Trophoblast cell (in vitro differentiated cells and primary cell): ENCODE results near the gene JOSD2.

Experiments
- DNase-seq, 2 donors: peaks; one replicate each; pipeline ENCODE4 v3.0.0-alpha.2; 2016
- H2AFZ ChIP-seq: 2 replicates; pipeline ENCODE4 v1.6.1; 2013; ENCODE audit warnings: low read length, moderate library complexity, mild to moderate bottlenecking; ENCODE audit not compliant: insufficient read depth, poor library complexity
- H2AK5ac ChIP-seq: 2 replicates; pipeline ENCODE4 v1.6.1; 2013; ENCODE audit warnings: mild to moderate bottlenecking, low read length
- H2BK120ac ChIP-seq: 2 replicates; pipeline ENCODE4 v1.6.1; 2013; ENCODE audit warnings: low read length, mild to moderate bottlenecking, moderate library complexity; ENCODE audit not compliant: insufficient read depth, poor library complexity
- H2BK12ac ChIP-seq: 2 replicates; pipeline ENCODE4 v1.6.1; 2013; ENCODE audit warnings: mild to moderate bottlenecking, low read length, moderate library complexity
- H2BK5ac ChIP-seq: 2 replicates; pipeline ENCODE4 v1.6.1; 2013; ENCODE audit warnings: low read length, low read depth, moderate library complexity, mild to moderate bottlenecking; ENCODE audit not compliant: poor library complexity
- H3K14ac ChIP-seq: 2 replicates; pipeline ENCODE4 v1.6.1; 2013; ENCODE audit warnings: mild to moderate bottlenecking, low read length
- H3K18ac ChIP-seq: 2 replicates; pipeline ENCODE4 v1.6.1; 2013; ENCODE audit warnings: mild to moderate bottlenecking, low read length
- H3K23ac ChIP-seq: 2 replicates; pipeline ENCODE4 v1.6.1; 2013; ENCODE audit warnings: low read length
- H3K27ac ChIP-seq: 2 replicates; pipeline ENCODE4 v1.5.1; 2013; ENCODE audit warnings: low read depth, mild to moderate bottlenecking, inconsistent platforms, low read length, moderate library complexity
- H3K27me3 ChIP-seq: 2 replicates; pipeline ENCODE4 v1.6.1; 2013; ENCODE audit warnings: inconsistent platforms, mild to moderate bottlenecking, low read length, moderate library complexity; ENCODE audit not compliant: insufficient read depth
- H3K36me3 ChIP-seq, 2 experiments: 1 replicate in 1 of 2; 2 replicates in 1 of 2; pipeline ENCODE4 v1.6.1; 2013; ENCODE audit warnings: low read length in 2 of 2, mild to moderate bottlenecking in 2 of 2, moderate library complexity in 1 of 2; ENCODE audit not compliant: insufficient read depth in 2 of 2, control insufficient read depth in 1 of 2
- H3K4ac ChIP-seq: 2 replicates; pipeline ENCODE4 v1.6.1; 2013; ENCODE audit warnings: low read depth, mild to moderate bottlenecking, low read length, moderate library complexity
- H3K4me1 ChIP-seq, 2 experiments: 1 replicate in 1 of 2; 2 replicates in 1 of 2; pipeline ENCODE4 v1.6.1; 2013; ENCODE audit warnings: low read length in 2 of 2, mild to moderate bottlenecking in 2 of 2, moderate library complexity in 1 of 2; ENCODE audit not compliant: insufficient read depth in 2 of 2, control insufficient read depth in 1 of 2
- H3K4me2 ChIP-seq: 2 replicates; pipeline ENCODE4 v1.6.1; 2013; ENCODE audit warnings: inconsistent platforms, mild to moderate bottlenecking, low read length, moderate library complexity
- H3K4me3 ChIP-seq: 2 replicates; pipeline ENCODE4 v1.5.1; 2013; ENCODE audit warnings: mild to moderate bottlenecking, low read depth, low read length, inconsistent platforms
- H3K79me1 ChIP-seq: one replicate; pipeline ENCODE4 v1.6.1; 2013; ENCODE audit warnings: low read length
- H3K79me2 ChIP-seq: 2 replicates; pipeline ENCODE4 v1.6.1; 2013; ENCODE audit warnings: low read length, mild to moderate bottlenecking; ENCODE audit not compliant: control insufficient read depth, insufficient read depth, poor library complexity
- H3K9ac ChIP-seq: 2 replicates; pipeline ENCODE4 v1.6.1; 2013; ENCODE audit warnings: mild to moderate bottlenecking, low read length
- H3K9me3 ChIP-seq: 2 replicates; pipeline ENCODE4 v1.6.1; 2013; ENCODE audit warnings: low read depth, mild to moderate bottlenecking, control low read depth, inconsistent platforms, low read length; ENCODE audit not compliant: insufficient read depth
- H4K12ac ChIP-seq: 2 replicates; pipeline ENCODE4 v1.6.1; 2013; ENCODE audit warnings: low read depth, mild to moderate bottlenecking, low read length, moderate library complexity
- H4K8ac ChIP-seq: 2 replicates; pipeline ENCODE4 v1.6.1; 2013; ENCODE audit warnings: low read depth, mild to moderate bottlenecking, low read length, moderate library complexity
- H4K91ac ChIP-seq: one replicate; pipeline ENCODE4 v1.6.1; 2013; ENCODE audit warnings: low read depth, mild to moderate bottlenecking, low read length, moderate library complexity
- WGBS: extraction: QIAGEN DNeasy Blood & Tissue Kit; methylation state at CpG from one replicate; pipeline ENCODE4 v1.1.7; 2013; ENCODE audit warnings: missing lambda C conversion rate; ENCODE audit not compliant: insufficient read length, insufficient coverage; ENCODE audit errors: extremely low coverage; 5-methylcytosine and 5-hydroxymethylcytosine counted together

The JOSD2 gene

GRCh38 chr19:50551034-50551714, 40.2 kb upstream of the JOSD2 start:
- H2BK120ac ChIP-seq: no peak overlapping the region
- peaks cover 32% of the 10 kb centered on the region for H3K27me3 ChIP-seq
- no peak overlapping the region for H3K4me2 ChIP-seq
- H4K8ac ChIP-seq: no peak overlapping the region
- no peak overlapping the region for H3K4ac ChIP-seq
- H2AFZ ChIP-seq: no peak overlapping the region
- no peak overlapping the region for H3K4me3 ChIP-seq
- H3K36me3 ChIP-seq: no peaks in the 10 kb centered on the region
- H3K23ac ChIP-seq: no peak overlapping the region
- no peak overlapping the region for H4K12ac ChIP-seq
- H3K9ac ChIP-seq: no peak overlapping the region
- no peak overlapping the region for H3K18ac ChIP-seq
- no peak overlapping the region for H2BK12ac ChIP-seq
- no peak overlapping the region for H3K27ac ChIP-seq
- H4K91ac ChIP-seq: no peak overlapping the region
- H3K14ac ChIP-seq: no peak overlapping the region
- no peaks in the 10 kb centered on the region for H3K79me1 ChIP-seq
- H3K4me1 ChIP-seq: no peaks in the 10 kb centered on the region
- H2BK5ac ChIP-seq: no peak overlapping the region
- H3K9me3 ChIP-seq: peaks cover 11% of the 10 kb centered on the region
- no peak overlapping the region for H2AK5ac ChIP-seq
- no peaks in the 10 kb centered on the region for H3K79me2 ChIP-seq
- DNase-seq: no peak
- WGBS: no CpG with 5 or more reads among the region's 32 CpGs

DNA sequence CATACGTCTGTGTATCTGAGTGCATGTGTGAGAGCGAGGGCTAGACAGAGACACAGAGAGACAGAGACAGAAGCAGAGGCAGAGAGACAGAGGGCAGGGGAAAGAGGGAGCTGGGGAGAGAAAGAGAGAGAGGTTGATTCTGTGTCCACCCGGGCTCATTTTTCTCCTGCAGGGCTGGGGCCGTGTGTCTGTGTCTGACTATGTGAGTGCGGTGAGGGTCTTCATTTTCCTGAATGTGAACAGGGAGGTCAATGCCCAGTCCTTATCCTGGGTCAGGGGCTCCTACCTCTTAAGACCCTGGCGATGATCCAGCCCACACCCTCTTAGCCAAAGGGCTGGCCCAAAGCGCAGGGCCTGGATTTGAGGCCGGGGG, 39.6 kb upstream of the JOSD2 start:
- H3K27ac ChIP-seq: no peak overlapping the region
- H3K23ac ChIP-seq: no peak overlapping the region
- peaks cover 32% of the 10 kb centered on the region for H3K27me3 ChIP-seq
- no peak overlapping the region for H2AK5ac ChIP-seq
- WGBS: no CpG with 5 or more reads among the region's 8 CpGs
- H3K4me3 ChIP-seq: no peak overlapping the region
- DNase-seq: no peak
- peaks cover 11% of the 10 kb centered on the region for H3K9me3 ChIP-seq
- no peak overlapping the region for H2BK12ac ChIP-seq
- no peaks in the 10 kb centered on the region for H3K4me1 ChIP-seq
- no peaks in the 10 kb centered on the region for H3K79me1 ChIP-seq
- H2AFZ ChIP-seq: no peak overlapping the region
- no peaks in the 10 kb centered on the region for H3K36me3 ChIP-seq
- no peak overlapping the region for H2BK5ac ChIP-seq
- no peak overlapping the region for H3K14ac ChIP-seq
- H3K4ac ChIP-seq: no peak overlapping the region
- H4K8ac ChIP-seq: no peak overlapping the region
- H3K4me2 ChIP-seq: no peak overlapping the region
- no peak overlapping the region for H2BK120ac ChIP-seq
- no peak overlapping the region for H3K9ac ChIP-seq
- no peak overlapping the region for H3K18ac ChIP-seq
- no peaks in the 10 kb centered on the region for H3K79me2 ChIP-seq
- H4K91ac ChIP-seq: no peak overlapping the region
- no peak overlapping the region for H4K12ac ChIP-seq

DNA sequence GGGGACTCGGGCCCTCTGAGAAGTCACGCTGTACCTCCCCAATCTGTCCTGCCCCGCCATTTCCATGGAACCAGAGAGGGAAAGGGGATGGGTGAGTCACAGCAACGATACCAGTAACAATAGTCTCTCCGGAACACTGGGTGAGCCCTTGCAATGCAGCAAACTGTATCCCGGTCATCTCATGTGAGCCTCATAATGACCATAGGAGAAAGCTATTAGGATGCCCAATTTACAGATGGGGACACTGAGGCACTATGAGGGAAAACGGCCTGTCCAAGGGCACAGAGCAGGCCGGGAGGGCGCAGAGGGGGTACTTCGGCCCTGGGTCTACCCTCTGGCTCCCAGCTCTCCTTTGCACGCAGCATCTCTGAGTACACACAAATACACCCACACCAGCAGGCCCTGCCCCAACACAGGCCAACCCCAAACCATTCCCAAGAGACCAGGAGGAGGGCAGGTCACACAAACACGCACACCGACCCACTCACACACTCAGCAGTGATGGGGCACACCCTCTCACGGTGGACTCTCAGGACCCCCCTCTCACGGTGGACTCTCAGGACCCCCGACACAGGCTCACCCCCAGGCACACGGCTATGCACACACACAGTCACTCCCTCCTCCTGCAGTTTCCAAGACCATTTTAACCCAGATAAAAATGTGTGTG, 39.1 kb upstream of the JOSD2 start:
- Histone ChIP-seq H2BK5ac (no peak overlapping the region), H3K27me3 (peaks cover 32% of the 10 kb centered on the region), H3K4me2 (no peak overlapping the region), H4K12ac (no peak overlapping the region), H3K36me3 (no peaks in the 10 kb centered on the region), H4K8ac (no peak overlapping the region), H2AK5ac (no peak overlapping the region), H3K14ac (no peak overlapping the region), H3K27ac (no peak overlapping the region), H2AFZ (no peak overlapping the region), H3K79me2 (no peaks in the 10 kb centered on the region), H3K79me1 (no peaks in the 10 kb centered on the region), H3K4me3 (no peak overlapping the region), H2BK12ac (no peak overlapping the region), H4K91ac (no peak overlapping the region), H3K18ac (no peak overlapping the region), H3K4me1 (no peaks in the 10 kb centered on the region), H3K23ac (no peak overlapping the region), H3K9ac (no peak overlapping the region), H2BK120ac (no peak overlapping the region), H3K4ac (no peak overlapping the region), H3K9me3 (peaks cover 11% of the 10 kb centered on the region)
- no peak for DNase-seq
- WGBS: no CpG with 5 or more reads among the region's 17 CpGs

GRCh38 chr19:50549059-50549926, 38.3 kb upstream of the JOSD2 start:
- no peak overlapping the region for H2AFZ ChIP-seq
- H3K14ac ChIP-seq: no peak overlapping the region
- no peak overlapping the region for H3K4ac ChIP-seq
- H3K9ac ChIP-seq: no peak overlapping the region
- no peaks in the 10 kb centered on the region for H3K79me2 ChIP-seq
- H3K18ac ChIP-seq: no peak overlapping the region
- no peak overlapping the region for H2AK5ac ChIP-seq
- no peak overlapping the region for H2BK5ac ChIP-seq
- no peak overlapping the region for H2BK12ac ChIP-seq
- no peak overlapping the region for H4K91ac ChIP-seq
- no peaks in the 10 kb centered on the region for H3K79me1 ChIP-seq
- H3K9me3 ChIP-seq: peaks cover 10% of the 10 kb centered on the region
- peaks cover 32% of the 10 kb centered on the region for H3K27me3 ChIP-seq
- no peak overlapping the region for H3K23ac ChIP-seq
- no peak for DNase-seq
- H3K36me3 ChIP-seq: no peaks in the 10 kb centered on the region
- H3K4me2 ChIP-seq: no peak overlapping the region
- no CpG with 5 or more reads among the region's 22 CpGs for WGBS
- H2BK120ac ChIP-seq: no peak overlapping the region
- H4K8ac ChIP-seq: no peak overlapping the region
- H3K27ac ChIP-seq: no peak overlapping the region
- no peaks in the 10 kb centered on the region for H3K4me1 ChIP-seq
- no peak overlapping the region for H4K12ac ChIP-seq
- H3K4me3 ChIP-seq: no peak overlapping the region
